Measurements from ENCODE around the gene CCDC39.

CCDC39 gene

DNA sequence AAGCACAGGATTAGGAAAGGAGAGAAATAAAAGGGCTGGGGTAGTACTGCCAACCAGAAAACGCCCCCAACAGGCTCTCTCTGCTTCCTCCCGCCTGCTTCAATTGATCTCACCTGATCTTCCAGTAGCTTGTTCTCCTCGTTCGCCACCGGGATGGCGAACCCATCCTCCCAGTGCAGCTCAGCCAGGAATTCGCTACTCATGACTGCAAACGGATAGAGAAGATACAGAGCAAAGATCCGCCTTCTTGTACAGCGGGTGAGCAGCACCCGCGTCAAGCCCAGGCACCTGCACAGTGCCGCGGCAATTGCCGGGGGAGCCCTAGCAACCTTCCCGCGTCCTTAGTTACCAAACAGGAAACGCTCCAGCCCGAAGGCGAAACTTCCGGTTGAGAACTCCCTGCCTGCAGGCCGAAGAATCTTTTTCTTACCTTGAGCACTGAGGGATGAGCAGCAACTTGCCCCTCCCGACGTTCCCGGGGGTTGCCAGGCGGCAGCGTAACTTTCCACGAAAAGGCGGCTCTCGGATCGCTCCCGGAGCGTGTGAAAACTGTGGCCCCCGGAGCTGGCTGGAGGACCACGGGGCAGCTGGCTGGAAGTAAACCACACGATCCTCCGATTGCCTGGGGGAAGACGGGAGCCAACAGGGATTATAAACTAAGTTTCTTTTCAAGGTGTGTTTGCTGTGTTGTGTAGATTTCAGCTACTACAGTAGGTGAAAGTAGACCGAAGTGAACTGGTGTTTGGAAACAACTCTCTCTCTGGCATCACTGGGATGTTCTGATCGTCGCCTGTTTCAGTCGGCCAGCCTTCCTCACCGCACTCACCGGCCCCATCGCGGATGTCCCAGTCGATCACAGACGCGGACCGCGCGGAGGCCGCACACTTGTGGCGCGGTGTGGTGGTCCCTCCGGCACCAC is at the start of gene CCDC39:
Gene CCDC39, minus strand, starts transcription at position 312 of the 919 bp plus-strand sequence. Its CDS starts 109 bp downstream, at position 203.
- no peak for DNase-seq (ENCODE audit: extremely low read depth, low read depth)
- TF ChIP-seq, protein P1, sequence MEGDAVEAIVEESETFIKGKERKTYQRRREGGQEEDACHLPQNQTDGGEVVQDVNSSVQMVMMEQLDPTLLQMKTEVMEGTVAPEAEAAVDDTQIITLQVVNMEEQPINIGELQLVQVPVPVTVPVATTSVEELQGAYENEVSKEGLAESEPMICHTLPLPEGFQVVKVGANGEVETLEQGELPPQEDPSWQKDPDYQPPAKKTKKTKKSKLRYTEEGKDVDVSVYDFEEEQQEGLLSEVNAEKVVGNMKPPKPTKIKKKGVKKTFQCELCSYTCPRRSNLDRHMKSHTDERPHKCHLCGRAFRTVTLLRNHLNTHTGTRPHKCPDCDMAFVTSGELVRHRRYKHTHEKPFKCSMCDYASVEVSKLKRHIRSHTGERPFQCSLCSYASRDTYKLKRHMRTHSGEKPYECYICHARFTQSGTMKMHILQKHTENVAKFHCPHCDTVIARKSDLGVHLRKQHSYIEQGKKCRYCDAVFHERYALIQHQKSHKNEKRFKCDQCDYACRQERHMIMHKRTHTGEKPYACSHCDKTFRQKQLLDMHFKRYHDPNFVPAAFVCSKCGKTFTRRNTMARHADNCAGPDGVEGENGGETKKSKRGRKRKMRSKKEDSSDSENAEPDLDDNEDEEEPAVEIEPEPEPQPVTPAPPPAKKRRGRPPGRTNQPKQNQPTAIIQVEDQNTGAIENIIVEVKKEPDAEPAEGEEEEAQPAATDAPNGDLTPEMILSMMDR (IDR thresholded peaks at IDR 0.05; ENCODE audit: low read depth, low read length), result no peak

DNA sequence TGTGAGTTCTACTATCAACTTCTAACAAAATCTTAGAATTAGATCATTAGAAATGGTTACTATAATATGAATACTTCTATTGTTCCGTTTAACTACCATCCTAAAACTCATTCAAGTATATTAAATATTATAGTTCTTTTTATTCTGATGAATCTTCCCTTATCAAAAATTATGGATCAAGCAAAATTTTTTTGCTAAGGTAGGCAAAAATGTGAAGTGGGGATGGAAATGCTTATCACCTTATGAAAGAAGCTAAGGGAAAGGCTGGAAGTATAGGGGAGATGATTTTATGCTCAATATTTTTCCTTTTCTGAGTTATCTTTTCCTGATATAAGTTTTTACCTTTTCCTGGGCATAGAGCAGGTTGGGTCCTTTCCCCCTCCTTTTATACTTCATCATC is 40.7 kb upstream of the CCDC39 start:
- DNase-seq (ENCODE audit: extremely low read depth, low read depth), result no peak
- TF ChIP-seq, protein P1 (IDR thresholded peaks at IDR 0.05; ENCODE audit: low read depth, low read length), result no peak

DNA sequence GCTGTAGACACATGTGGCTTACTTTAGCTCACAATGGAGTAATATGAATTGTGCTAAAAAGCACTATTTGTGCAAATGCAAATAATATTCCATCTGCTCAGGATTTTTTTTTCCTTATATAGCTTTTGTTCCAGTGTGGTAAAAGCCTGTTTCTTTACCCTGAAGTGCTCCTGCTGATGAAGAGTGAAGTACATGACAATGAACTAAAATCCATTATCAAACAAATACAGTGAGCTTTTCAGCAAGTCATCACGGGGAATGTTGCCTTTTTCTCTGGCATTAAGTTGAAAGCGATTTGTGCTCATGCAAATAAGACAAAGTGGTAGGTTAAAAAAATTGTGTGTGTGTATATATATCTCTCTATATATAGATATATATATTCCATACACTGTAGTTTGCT is 28.6 kb upstream of the CCDC39 start:
- no peak for DNase-seq (ENCODE audit: extremely low read depth, low read depth)
- TF ChIP-seq, protein P1 (IDR thresholded peaks at IDR 0.05; ENCODE audit: low read depth, low read length), result no peak

DNA sequence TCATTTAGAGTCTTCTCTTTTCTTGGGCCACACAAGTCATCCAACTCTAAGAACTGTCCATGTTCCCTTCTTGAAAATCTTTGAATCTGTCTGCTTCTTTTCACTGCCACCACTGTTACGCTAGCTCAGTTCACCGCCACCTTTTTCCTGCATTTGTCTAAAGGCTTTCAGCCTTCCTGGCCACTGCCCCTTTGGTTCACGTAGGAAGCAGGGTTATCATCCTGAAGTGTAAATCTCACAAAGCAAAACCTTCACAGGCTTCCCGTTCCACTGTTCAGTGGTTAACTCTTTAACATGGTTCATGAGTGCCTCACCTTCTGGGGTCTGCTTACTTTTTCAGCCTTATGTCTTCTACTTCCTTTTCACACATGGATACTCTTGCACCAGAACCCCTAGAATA is 26.3 kb upstream of the CCDC39 start:
- TF ChIP-seq, protein P1 (IDR thresholded peaks at IDR 0.05; ENCODE audit: low read depth, low read length), result no peak
- no peak for DNase-seq (ENCODE audit: extremely low read depth, low read depth)

DNA sequence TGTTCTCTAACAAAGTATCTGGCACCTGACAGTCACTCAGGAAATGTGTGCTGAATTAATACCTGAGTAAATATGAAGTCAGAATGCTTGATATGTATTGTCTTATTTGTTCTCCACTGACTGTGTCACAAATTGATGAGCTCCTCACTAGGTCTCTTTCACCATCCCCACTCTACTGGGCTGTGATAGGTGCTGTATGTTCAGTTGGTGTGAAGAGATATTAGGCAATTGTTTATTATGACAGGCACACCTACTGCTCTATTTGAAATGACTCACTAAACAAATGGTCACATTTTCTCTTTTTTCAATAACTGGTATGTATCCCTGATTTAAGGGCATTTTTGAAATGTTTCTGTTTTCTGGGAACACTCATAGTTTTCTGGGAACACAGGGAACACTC is 25.2 kb upstream of the CCDC39 start:
- no peak for DNase-seq (ENCODE audit: extremely low read depth, low read depth)
- TF ChIP-seq, protein P1 (IDR thresholded peaks at IDR 0.05; ENCODE audit: low read depth, low read length), result no peak

DNA sequence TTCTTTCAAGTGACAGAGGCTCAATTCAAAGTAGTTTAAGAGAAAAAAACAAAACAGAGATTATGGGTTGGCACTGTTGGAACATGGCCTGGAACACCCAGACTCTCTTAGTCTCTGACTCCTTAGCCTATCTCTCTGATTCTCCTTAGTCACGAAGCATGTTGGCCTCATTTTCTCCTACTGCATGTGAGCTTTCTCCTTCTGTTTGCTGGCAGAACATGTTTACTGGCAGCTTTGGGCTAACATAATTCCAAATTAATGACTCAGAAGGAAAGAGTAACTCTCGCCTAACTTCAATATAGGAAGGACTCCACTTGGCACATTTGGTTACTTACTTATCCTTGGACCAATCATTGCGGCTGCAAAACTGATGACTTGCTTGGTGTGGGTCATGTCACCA is 21.7 kb upstream of the CCDC39 start:
- TF ChIP-seq, protein P1 (IDR thresholded peaks at IDR 0.05; ENCODE audit: low read depth, low read length), result no peak
- DNase-seq (ENCODE audit: extremely low read depth, low read depth), result no peak

DNA sequence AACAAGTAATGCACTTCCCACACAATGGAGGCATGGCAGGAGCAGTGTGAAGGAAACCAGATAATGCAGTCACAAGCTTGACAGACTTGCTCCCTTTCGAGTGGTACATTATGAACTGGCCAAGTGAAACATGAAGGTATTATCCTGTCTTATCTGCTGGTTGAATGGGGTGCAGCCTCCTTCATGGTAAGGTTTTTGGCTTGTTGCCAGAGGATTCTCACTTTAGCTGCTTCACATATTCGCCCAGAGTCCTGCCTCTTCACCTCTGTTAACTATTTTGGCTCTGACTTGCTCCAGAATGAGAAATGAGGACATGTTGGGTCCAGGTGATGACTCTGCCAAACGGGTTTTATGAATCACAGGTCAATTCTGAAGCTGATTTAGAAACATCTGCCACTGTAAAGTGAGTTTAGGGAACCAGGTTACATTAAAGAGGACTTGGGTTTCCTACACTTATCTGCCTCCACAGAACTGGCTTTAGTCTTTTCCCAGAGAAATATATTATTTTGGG is 19.5 kb upstream of the CCDC39 start:
- DNase-seq (ENCODE audit: extremely low read depth, low read depth), result no peak
- TF ChIP-seq, protein P1 (IDR thresholded peaks at IDR 0.05; ENCODE audit: low read depth, low read length), result no peak

All from AG09319 (cell line).